GM23338 (cell line): ENCODE measurements around the gene RNF41. TPM values are rescaled to one million over a fixed set of nuclear protein-coding genes. Genes with fewer than 3 reads are reported as not detected.

ENCODE experiments used
- ATAC-seq: fragments of 200-7000 bp; cut with Tn5 transposase; 3 replicates; pipeline ENCODE4 v1.9.1; 2020
- DNase-seq: peaks from one replicate; pipeline ENCODE4 v3.0.0-alpha.2; 2015; ENCODE audit warnings: low spot score
- H2AFZ ChIP-seq: fragments of 200-600 bp; sonication (generic); 2 replicates; pipeline ENCODE4 v1.8.0; 2016; ENCODE audit warnings: antibody characterized with exemption, mild to moderate bottlenecking, moderate library complexity
- H3F3A ChIP-seq: fragments of 200-600 bp; sonication (generic); replicated peaks from 2 replicates; pipeline ENCODE4 v1.8.0; 2017; ENCODE audit warnings: antibody characterized with exemption, mixed run types, low read depth
- H3K27ac ChIP-seq: fragments of 200-600 bp; sonication (generic); 2 replicates; pipeline ENCODE4 v1.6.1; 2016; ENCODE audit warnings: low read depth
- H3K27me3 ChIP-seq: fragments of 200-600 bp; sonication (generic); 2 replicates; pipeline ENCODE4 v1.8.0; 2016; ENCODE audit warnings: mild to moderate bottlenecking, mixed run types, moderate library complexity; ENCODE audit not compliant: insufficient read depth
- H3K36me3 ChIP-seq: fragments of 200-600 bp; sonication (generic); 2 replicates; pipeline ENCODE4 v1.8.0; 2016; ENCODE audit warnings: mild to moderate bottlenecking; ENCODE audit not compliant: insufficient read depth
- H3K4me1 ChIP-seq: fragments of 200-600 bp; sonication (generic); 2 replicates; pipeline ENCODE4 v1.8.0; 2016; ENCODE audit warnings: mild to moderate bottlenecking, moderate library complexity; ENCODE audit not compliant: insufficient read depth
- H3K4me2 ChIP-seq: fragments of 200-600 bp; sonication (generic); 2 replicates; pipeline ENCODE4 v1.7.1; 2017; ENCODE audit warnings: mixed run types
- H3K4me3 ChIP-seq: fragments of 200-600 bp; sonication (generic); 2 replicates; pipeline ENCODE4 v1.6.1; 2016; ENCODE audit warnings: mixed run types
- H3K79me2 ChIP-seq: fragments of 200-600 bp; sonication (generic); replicated peaks from 2 replicates; pipeline ENCODE4 v1.8.0; 2017; ENCODE audit warnings: mild to moderate bottlenecking; ENCODE audit not compliant: insufficient read depth
- H3K9me2 ChIP-seq: fragments of 200-600 bp; sonication (generic); 2 replicates; pipeline ENCODE4 v1.8.0; 2017; ENCODE audit not compliant: insufficient read depth
- H4K20me1 ChIP-seq: fragments of 200-600 bp; sonication (generic); replicated peaks from 2 replicates; pipeline ENCODE4 v1.8.0; 2017; ENCODE audit warnings: mild to moderate bottlenecking; ENCODE audit not compliant: insufficient read depth
- H3K27ac Mint-ChIP-seq: 2 replicates; pipeline ENCODE4 v1.8.0; 2020; ENCODE audit warnings: inconsistent platforms, mild to moderate bottlenecking, moderate library complexity, mixed read lengths
- H3K27me3 Mint-ChIP-seq: 3 replicates; pipeline ENCODE4 v1.8.0; 2022; ENCODE audit warnings: low read depth, mild to moderate bottlenecking, moderate library complexity, mixed read lengths, inconsistent platforms; ENCODE audit not compliant: insufficient read depth, poor library complexity
- H3K36me3 Mint-ChIP-seq: 3 replicates; pipeline ENCODE4 v1.8.0; 2021; ENCODE audit warnings: low read depth, mild to moderate bottlenecking, inconsistent platforms, moderate library complexity, mixed read lengths
- H3K4me1 Mint-ChIP-seq: 3 replicates; pipeline ENCODE4 v1.8.0; 2020; ENCODE audit warnings: mild to moderate bottlenecking, inconsistent platforms, mixed read lengths
- H3K4me3 Mint-ChIP-seq: 3 replicates; pipeline ENCODE4 v1.8.0; 2021; ENCODE audit warnings: moderate library complexity, mild to moderate bottlenecking, inconsistent platforms, mixed read lengths
- H3K9me3 Mint-ChIP-seq: 3 replicates; pipeline ENCODE4 v1.8.0; 2020; ENCODE audit warnings: moderate library complexity, mild to moderate bottlenecking, inconsistent platforms, mixed read lengths
- CREB1 ChIP-seq: fragments of 250-450 bp; sonication (Bioruptor Pico); IDR thresholded peaks from 2 replicates; pipeline ENCODE4 v1.5.0; 2020; ENCODE audit warnings: low read depth, mild to moderate bottlenecking, moderate library complexity
- EZH2 ChIP-seq: fragments of 200-600 bp; sonication (generic); IDR thresholded peaks from one replicate; pipeline ENCODE4 v1.8.0; 2017; ENCODE audit warnings: antibody characterized with exemption, mild to moderate bottlenecking, low read depth; ENCODE audit not compliant: unreplicated experiment
- JUNB ChIP-seq: IDR thresholded peaks from one replicate; pipeline ENCODE4 v1.6.1; 2016; ENCODE audit warnings: antibody characterized with exemption; ENCODE audit not compliant: unreplicated experiment
- REST ChIP-seq: IDR thresholded peaks from one replicate; pipeline ENCODE4 v1.6.1; 2018; ENCODE audit warnings: antibody characterized with exemption; ENCODE audit not compliant: unreplicated experiment
- ZNF114 ChIP-seq: fragments of 250-450 bp; sonication (Bioruptor Pico); IDR thresholded peaks from 2 replicates; pipeline ENCODE4 v1.5.0; 2020; ENCODE audit warnings: mild to moderate bottlenecking, moderate library complexity
- ZNF331 ChIP-seq: fragments of 250-450 bp; sonication (Bioruptor Pico); IDR thresholded peaks from 2 replicates; pipeline ENCODE4 v1.5.0; 2020; ENCODE audit warnings: low read depth, mild to moderate bottlenecking, moderate library complexity
- ZNF462 ChIP-seq: fragments of 250-450 bp; sonication (Bioruptor Pico); IDR thresholded peaks from 2 replicates; pipeline ENCODE4 v1.5.0; 2020; ENCODE audit warnings: mild to moderate bottlenecking, moderate library complexity
- polyA plus RNA-seq: library from polyadenylated mRNA; unstranded; fragments of >200 nt; fragmentation: Nextera tagmentation; extraction: Ambion mirVana; gene quantifications from 2 replicates; pipeline ENCODE4 v1.2.1, GENCODE V29; 2016
- total RNA-seq: library from RNA; depleted of rRNA; stranded (reverse); fragments of >200 nt; shearing (Covaris generic); gene quantifications from 2 replicates; pipeline ENCODE4 v1.2.3, GENCODE V29; 2014
- TF ChIP-seq, protein P1 (sequence below): IDR thresholded peaks from 2 replicates; pipeline ENCODE4 v1.6.1; 2016; ENCODE audit warnings: antibody characterized with exemption
- TF ChIP-seq, protein P2 (sequence below), 2 experiments: fragments of 200-600 bp in 1 of 2; sonication (generic) in 1 of 2; conservative IDR thresholded peaks; 2 replicates each; pipeline versions ENCODE4 v1.5.1 to v1.6.1; 2016 to 2017; ENCODE audit warnings: antibody characterized with exemption in 2 of 2, low read depth in 2 of 2, mild to moderate bottlenecking in 2 of 2, moderate library complexity in 1 of 2

Gene RNF41
- total and polyA plus RNA-seq, 2 experiments from 2014 or later, result 15.3 to 77.1 TPM

DNA sequence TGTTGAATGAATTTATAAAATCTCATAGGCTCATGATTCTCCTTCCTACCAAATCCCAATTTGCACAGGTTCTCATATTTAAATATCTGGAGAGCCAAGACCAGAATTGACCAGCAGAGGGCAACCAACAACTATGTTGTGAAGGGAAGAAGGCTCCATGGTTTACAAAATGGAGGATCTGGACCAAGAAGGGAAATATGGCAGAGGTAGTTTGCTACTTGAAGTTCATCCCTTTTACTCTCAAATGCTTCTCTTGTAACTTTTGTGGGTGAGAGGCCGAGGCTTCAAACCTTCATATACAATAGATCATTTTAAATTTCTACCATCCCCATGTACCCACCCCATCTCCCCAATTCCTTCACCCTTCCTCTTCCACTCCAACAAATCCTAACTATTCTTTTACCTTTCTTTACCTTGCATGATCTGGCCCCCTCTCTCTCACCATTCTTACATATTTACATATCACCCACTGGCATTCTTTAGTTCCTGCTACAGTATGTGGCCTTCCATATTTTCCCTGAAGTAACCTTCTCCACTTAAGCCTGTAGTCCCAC lies 28.6 kb downstream of the RNF41 start (continued):
- TF ChIP-seq REST (no peak), EZH2 (no peak), ZNF331 (no peak)

DNA sequence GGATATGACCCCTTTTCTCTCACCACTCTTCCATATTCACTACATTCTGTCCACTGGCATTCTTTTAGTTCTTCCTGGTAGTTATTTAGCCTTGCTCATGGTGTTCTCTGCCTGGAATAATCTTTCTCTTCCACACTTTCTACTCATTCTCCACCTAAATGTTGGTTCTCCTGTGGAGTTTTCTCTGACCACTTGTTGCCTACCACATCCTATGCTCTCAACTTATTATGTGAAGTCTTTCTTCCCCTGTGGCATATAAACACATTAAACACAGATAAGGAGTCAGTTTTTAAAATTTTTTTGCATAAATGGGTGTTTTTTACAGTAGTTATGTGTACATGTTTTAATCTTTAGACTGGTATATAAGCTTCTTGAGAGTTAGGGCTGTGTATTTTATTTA lies 29.1 kb downstream of the RNF41 start:
- ATAC-seq (no peak), DNase-seq (no peak)
- Mint-ChIP-seq H3K9me3 (peaks cover 6% of the 10 kb centered on the region; the same call in 2 of the 3 replicates), H3K4me1 (peaks cover 30% of the 10 kb centered on the region), H3K27ac (no peak overlapping the region), H3K27me3 (peaks cover 17% of the 10 kb centered on the region), H3K4me3 (no peak overlapping the region; the same call in 2 of the 3 replicates), H3K36me3 (peaks cover 25% of the 10 kb centered on the region)
- H3K9me2 ChIP-seq, result 0 out of 2 replicates have a peak, but pooled peaks cover 3% of the 10 kb centered on the region
- H3K4me2 ChIP-seq, result no peak overlapping the region
- H4K20me1 ChIP-seq, result no peaks in the 10 kb centered on the region; the same call in 1 of the 2 replicates
- peaks cover 9% of the 10 kb centered on the region for H3K4me1 ChIP-seq
- H2AFZ ChIP-seq, result no peak overlapping the region
- H3K36me3 ChIP-seq, result no peaks in the 10 kb centered on the region
- no peaks in the 10 kb centered on the region for H3K27me3 ChIP-seq
- no peak overlapping the region for H3K27ac ChIP-seq
- H3K4me3 ChIP-seq, result no peak overlapping the region
- H3K79me2 ChIP-seq, result peaks cover 13% of the 10 kb centered on the region
- H3F3A ChIP-seq, result peaks cover 8% of the 10 kb centered on the region; the same call in 1 of the 2 replicates
- TF ChIP-seq, protein P1, sequence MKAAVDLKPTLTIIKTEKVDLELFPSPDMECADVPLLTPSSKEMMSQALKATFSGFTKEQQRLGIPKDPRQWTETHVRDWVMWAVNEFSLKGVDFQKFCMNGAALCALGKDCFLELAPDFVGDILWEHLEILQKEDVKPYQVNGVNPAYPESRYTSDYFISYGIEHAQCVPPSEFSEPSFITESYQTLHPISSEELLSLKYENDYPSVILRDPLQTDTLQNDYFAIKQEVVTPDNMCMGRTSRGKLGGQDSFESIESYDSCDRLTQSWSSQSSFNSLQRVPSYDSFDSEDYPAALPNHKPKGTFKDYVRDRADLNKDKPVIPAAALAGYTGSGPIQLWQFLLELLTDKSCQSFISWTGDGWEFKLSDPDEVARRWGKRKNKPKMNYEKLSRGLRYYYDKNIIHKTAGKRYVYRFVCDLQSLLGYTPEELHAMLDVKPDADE, result no peak
- TF ChIP-seq JUNB (no peak), ZNF331 (no peak), ZNF114 (CRISPR knock-in tag) (no peak), ZNF462 (CRISPR knock-in tag) (no peak), CREB1 (CRISPR knock-in tag) (no peak)
- TF ChIP-seq, protein P2, sequence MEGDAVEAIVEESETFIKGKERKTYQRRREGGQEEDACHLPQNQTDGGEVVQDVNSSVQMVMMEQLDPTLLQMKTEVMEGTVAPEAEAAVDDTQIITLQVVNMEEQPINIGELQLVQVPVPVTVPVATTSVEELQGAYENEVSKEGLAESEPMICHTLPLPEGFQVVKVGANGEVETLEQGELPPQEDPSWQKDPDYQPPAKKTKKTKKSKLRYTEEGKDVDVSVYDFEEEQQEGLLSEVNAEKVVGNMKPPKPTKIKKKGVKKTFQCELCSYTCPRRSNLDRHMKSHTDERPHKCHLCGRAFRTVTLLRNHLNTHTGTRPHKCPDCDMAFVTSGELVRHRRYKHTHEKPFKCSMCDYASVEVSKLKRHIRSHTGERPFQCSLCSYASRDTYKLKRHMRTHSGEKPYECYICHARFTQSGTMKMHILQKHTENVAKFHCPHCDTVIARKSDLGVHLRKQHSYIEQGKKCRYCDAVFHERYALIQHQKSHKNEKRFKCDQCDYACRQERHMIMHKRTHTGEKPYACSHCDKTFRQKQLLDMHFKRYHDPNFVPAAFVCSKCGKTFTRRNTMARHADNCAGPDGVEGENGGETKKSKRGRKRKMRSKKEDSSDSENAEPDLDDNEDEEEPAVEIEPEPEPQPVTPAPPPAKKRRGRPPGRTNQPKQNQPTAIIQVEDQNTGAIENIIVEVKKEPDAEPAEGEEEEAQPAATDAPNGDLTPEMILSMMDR (conservative IDR thresholded peaks at IDR 0.05; ENCODE audit: low read depth in 2 of 2), result no peak
